K562 (cell line): ENCODE measurements around the gene LAPTM5. TPM values are rescaled to one million over a fixed set of nuclear protein-coding genes. Genes with fewer than 3 reads are reported as not detected.
A peak's percentile ranks its signal among the peaks of the same experiment; 100 is the strongest.

ENCODE experiments used
- ASH1L ChIP-seq: fragments of 450-650 bp; IDR thresholded peaks from 2 replicates; pipeline ENCODE4 v1.6.1; 2018; ENCODE audit warnings: borderline replicate concordance, mild to moderate bottlenecking, low read depth; ENCODE audit not compliant: partially characterized antibody
- ATF1 ChIP-seq, 2 experiments: fragments of 450-650 bp in 1 of 2; IDR thresholded peaks; 2 replicates each; pipeline ENCODE4 v1.6.1; 2016; ENCODE audit warnings: missing compliant biosample characterization in 1 of 2, missing genetic modification characterization in 1 of 2
- DACH1 ChIP-seq: fragments of 450-650 bp; IDR thresholded peaks from 2 replicates; pipeline ENCODE4 v1.6.1; 2018; ENCODE audit not compliant: partially characterized antibody
- ESRRB ChIP-seq: fragments of 250-450 bp; sonication (Bioruptor Pico); IDR thresholded peaks from 2 replicates; pipeline ENCODE4 v1.5.0; 2020; ENCODE audit warnings: mild to moderate bottlenecking, moderate library complexity, borderline replicate concordance
- FOXP1 ChIP-seq: sonication (generic); formaldehyde crosslinking; IDR thresholded peaks from 2 replicates; pipeline ENCODE4 v1.8.0; 2022; ENCODE audit warnings: mild to moderate bottlenecking, missing genetic modification reagents
- HDAC1 ChIP-seq, 2 experiments: fragments of 450-650 bp; IDR thresholded peaks; 2 replicates each; pipeline ENCODE4 v1.6.1; 2016 to 2017; ENCODE audit warnings: inconsistent platforms in 1 of 2, mild to moderate bottlenecking in 1 of 2, moderate library complexity in 1 of 2
- NONO ChIP-seq, 2 experiments: fragments of 200-400 bp in 1 of 2; fragments of 450-650 bp in 1 of 2; formaldehyde crosslinking in 1 of 2; IDR thresholded peaks; 2 replicates each; pipeline ENCODE4 v1.6.1; 2017; ENCODE audit warnings: low read depth in 2 of 2, mild to moderate bottlenecking in 2 of 2, moderate library complexity in 2 of 2, low read length in 1 of 2
- ZBTB7A ChIP-seq: IDR thresholded peaks from 2 replicates; pipeline ENCODE4 v1.6.1; 2011; ENCODE audit warnings: low read depth, mild to moderate bottlenecking, low read length, moderate library complexity, borderline replicate concordance; ENCODE audit not compliant: control insufficient read depth
- polyA plus RNA-seq, 8 experiments: library from polyadenylated mRNA; depleted of rRNA in 4 of 8; stranded (reverse) in 5 of 8; unstranded in 3 of 8; fragments of >200 nt; fragmentation: Nextera tagmentation in 2 of 8; fragmentation: Illumina TruSeq in 1 of 8; extraction: Ambion mirVana in 2 of 8; extraction: Trizol in 1 of 8; gene quantifications; 2 replicates each; pipeline versions ENCODE4 v1.2.1 to v1.2.3, GENCODE V29; 2011 to 2014; ENCODE audit warnings: inconsistent platforms in 1 of 8, missing spikeins in 1 of 8
- total RNA-seq, 7 experiments: library from RNA; depleted of rRNA in 6 of 7; stranded (reverse); fragments of >200 nt in 6 of 7; fragmentation: Illumina TruSeq in 2 of 7; extraction: Trizol in 2 of 7; gene quantifications; 2 replicates each; pipeline versions ENCODE4 v1.2.1 to v1.2.3, GENCODE V29; 2011 to 2021; ENCODE audit warnings: low replicate concordance in 1 of 7
- TF ChIP-seq, protein P1 (sequence below): fragments of 250-450 bp; sonication (Bioruptor Pico); IDR thresholded peaks from 2 replicates; pipeline ENCODE4 v1.8.0; 2022; ENCODE audit warnings: inconsistent platforms
- TF ChIP-seq, protein P2 (sequence below): fragments of 200-600 bp; sonication (generic); IDR thresholded peaks from one replicate; pipeline ENCODE4 v1.6.1; 2012; ENCODE audit warnings: mild to moderate bottlenecking, low read depth, low read length, inconsistent platforms
- TF ChIP-seq, protein P3 (sequence below): fragments of 200-400 bp; formaldehyde crosslinking; IDR thresholded peaks from 2 replicates; pipeline ENCODE4 v1.6.1; 2017; ENCODE audit warnings: mild to moderate bottlenecking, low read depth, low read length, moderate library complexity

Gene LAPTM5
- total and polyA plus RNA-seq, 9 of the 15 experiments (the other 6 are each of a cell fraction or from before 2014, with no cell fraction given) = 2.4 to 47.3 (median 20.3) TPM

DNA sequence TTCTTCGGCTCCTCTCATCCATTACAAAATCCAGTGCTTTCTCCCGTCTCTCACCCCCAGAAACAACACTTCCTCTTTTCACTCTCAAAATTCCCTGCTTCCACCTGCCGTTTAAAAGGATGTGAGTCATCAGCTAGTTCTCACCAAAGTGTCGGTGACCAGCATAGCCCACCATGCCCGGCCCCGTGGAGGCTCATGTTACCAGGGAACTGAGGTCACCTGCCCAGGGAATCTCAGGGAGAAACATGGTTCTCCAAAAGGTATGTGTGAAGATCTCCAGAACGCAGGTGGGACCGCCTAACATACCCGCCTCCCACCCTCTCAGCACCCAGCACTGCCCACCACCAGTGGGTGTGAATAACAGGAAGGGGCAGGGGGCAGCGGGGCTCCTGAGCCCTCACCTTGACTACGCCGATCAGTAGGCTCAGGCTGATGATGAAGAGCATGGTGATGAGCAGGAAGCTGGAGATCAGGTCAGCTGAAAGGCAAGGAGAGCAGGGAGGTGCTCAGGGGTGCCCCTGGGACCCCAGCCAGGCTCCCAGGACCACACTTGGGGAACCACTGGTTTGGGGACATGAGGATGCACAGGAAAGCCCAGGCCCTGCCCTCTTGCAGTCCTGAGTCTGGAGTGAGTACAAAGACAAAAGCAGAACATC lies 16.2 kb downstream of the LAPTM5 start (continued):
- TF ChIP-seq, protein P1, sequence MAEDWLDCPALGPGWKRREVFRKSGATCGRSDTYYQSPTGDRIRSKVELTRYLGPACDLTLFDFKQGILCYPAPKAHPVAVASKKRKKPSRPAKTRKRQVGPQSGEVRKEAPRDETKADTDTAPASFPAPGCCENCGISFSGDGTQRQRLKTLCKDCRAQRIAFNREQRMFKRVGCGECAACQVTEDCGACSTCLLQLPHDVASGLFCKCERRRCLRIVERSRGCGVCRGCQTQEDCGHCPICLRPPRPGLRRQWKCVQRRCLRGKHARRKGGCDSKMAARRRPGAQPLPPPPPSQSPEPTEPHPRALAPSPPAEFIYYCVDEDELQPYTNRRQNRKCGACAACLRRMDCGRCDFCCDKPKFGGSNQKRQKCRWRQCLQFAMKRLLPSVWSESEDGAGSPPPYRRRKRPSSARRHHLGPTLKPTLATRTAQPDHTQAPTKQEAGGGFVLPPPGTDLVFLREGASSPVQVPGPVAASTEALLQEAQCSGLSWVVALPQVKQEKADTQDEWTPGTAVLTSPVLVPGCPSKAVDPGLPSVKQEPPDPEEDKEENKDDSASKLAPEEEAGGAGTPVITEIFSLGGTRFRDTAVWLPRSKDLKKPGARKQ (CRISPR knock-in tag) = no peak
- peak; percentile 72; the same call in 1 of the 2 replicates for TF ChIP-seq ZBTB7A
- TF ChIP-seq FOXP1 (CRISPR knock-in tag) = no peak
- TF ChIP-seq ATF1 (CRISPR knock-in tag; IDR thresholded peaks at IDR 0.05) = no peak
- no peak for TF ChIP-seq ATF1 (tag; IDR thresholded peaks at IDR 0.05)
- no peak for TF ChIP-seq ESRRB
- TF ChIP-seq, protein P2, sequence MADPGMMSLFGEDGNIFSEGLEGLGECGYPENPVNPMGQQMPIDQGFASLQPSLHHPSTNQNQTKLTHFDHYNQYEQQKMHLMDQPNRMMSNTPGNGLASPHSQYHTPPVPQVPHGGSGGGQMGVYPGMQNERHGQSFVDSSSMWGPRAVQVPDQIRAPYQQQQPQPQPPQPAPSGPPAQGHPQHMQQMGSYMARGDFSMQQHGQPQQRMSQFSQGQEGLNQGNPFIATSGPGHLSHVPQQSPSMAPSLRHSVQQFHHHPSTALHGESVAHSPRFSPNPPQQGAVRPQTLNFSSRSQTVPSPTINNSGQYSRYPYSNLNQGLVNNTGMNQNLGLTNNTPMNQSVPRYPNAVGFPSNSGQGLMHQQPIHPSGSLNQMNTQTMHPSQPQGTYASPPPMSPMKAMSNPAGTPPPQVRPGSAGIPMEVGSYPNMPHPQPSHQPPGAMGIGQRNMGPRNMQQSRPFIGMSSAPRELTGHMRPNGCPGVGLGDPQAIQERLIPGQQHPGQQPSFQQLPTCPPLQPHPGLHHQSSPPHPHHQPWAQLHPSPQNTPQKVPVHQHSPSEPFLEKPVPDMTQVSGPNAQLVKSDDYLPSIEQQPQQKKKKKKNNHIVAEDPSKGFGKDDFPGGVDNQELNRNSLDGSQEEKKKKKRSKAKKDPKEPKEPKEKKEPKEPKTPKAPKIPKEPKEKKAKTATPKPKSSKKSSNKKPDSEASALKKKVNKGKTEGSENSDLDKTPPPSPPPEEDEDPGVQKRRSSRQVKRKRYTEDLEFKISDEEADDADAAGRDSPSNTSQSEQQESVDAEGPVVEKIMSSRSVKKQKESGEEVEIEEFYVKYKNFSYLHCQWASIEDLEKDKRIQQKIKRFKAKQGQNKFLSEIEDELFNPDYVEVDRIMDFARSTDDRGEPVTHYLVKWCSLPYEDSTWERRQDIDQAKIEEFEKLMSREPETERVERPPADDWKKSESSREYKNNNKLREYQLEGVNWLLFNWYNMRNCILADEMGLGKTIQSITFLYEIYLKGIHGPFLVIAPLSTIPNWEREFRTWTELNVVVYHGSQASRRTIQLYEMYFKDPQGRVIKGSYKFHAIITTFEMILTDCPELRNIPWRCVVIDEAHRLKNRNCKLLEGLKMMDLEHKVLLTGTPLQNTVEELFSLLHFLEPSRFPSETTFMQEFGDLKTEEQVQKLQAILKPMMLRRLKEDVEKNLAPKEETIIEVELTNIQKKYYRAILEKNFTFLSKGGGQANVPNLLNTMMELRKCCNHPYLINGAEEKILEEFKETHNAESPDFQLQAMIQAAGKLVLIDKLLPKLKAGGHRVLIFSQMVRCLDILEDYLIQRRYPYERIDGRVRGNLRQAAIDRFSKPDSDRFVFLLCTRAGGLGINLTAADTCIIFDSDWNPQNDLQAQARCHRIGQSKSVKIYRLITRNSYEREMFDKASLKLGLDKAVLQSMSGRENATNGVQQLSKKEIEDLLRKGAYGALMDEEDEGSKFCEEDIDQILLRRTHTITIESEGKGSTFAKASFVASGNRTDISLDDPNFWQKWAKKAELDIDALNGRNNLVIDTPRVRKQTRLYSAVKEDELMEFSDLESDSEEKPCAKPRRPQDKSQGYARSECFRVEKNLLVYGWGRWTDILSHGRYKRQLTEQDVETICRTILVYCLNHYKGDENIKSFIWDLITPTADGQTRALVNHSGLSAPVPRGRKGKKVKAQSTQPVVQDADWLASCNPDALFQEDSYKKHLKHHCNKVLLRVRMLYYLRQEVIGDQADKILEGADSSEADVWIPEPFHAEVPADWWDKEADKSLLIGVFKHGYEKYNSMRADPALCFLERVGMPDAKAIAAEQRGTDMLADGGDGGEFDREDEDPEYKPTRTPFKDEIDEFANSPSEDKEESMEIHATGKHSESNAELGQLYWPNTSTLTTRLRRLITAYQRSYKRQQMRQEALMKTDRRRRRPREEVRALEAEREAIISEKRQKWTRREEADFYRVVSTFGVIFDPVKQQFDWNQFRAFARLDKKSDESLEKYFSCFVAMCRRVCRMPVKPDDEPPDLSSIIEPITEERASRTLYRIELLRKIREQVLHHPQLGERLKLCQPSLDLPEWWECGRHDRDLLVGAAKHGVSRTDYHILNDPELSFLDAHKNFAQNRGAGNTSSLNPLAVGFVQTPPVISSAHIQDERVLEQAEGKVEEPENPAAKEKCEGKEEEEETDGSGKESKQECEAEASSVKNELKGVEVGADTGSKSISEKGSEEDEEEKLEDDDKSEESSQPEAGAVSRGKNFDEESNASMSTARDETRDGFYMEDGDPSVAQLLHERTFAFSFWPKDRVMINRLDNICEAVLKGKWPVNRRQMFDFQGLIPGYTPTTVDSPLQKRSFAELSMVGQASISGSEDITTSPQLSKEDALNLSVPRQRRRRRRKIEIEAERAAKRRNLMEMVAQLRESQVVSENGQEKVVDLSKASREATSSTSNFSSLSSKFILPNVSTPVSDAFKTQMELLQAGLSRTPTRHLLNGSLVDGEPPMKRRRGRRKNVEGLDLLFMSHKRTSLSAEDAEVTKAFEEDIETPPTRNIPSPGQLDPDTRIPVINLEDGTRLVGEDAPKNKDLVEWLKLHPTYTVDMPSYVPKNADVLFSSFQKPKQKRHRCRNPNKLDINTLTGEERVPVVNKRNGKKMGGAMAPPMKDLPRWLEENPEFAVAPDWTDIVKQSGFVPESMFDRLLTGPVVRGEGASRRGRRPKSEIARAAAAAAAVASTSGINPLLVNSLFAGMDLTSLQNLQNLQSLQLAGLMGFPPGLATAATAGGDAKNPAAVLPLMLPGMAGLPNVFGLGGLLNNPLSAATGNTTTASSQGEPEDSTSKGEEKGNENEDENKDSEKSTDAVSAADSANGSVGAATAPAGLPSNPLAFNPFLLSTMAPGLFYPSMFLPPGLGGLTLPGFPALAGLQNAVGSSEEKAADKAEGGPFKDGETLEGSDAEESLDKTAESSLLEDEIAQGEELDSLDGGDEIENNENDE = no peak
- no peak for TF ChIP-seq DACH1
- peak in 1 of 2 experiments; percentile 60; a peak in 1 of 4 replicates for TF ChIP-seq HDAC1 (IDR thresholded peaks at IDR 0.05)
- TF ChIP-seq, protein P3, sequence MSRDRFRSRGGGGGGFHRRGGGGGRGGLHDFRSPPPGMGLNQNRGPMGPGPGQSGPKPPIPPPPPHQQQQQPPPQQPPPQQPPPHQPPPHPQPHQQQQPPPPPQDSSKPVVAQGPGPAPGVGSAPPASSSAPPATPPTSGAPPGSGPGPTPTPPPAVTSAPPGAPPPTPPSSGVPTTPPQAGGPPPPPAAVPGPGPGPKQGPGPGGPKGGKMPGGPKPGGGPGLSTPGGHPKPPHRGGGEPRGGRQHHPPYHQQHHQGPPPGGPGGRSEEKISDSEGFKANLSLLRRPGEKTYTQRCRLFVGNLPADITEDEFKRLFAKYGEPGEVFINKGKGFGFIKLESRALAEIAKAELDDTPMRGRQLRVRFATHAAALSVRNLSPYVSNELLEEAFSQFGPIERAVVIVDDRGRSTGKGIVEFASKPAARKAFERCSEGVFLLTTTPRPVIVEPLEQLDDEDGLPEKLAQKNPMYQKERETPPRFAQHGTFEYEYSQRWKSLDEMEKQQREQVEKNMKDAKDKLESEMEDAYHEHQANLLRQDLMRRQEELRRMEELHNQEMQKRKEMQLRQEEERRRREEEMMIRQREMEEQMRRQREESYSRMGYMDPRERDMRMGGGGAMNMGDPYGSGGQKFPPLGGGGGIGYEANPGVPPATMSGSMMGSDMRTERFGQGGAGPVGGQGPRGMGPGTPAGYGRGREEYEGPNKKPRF = no peak
- no peak for TF ChIP-seq ASH1L
- TF ChIP-seq NONO (IDR thresholded peaks at IDR 0.05; ENCODE audit: low read depth in 2 of 2, low read length in 1 of 2) = no peak
